Mucosa of rectum (tissue), 2 donors: Measurements from ENCODE around the gene DET1.

Experiments
- H3K27ac ChIP-seq, 2 donors: one replicate each; pipeline ENCODE4 v1.7.0; 2013; ENCODE audit warnings: inconsistent platforms in 2 of 2, low read depth in 2 of 2, low read length in 2 of 2
- H3K27me3 ChIP-seq, 2 donors: one replicate each; pipeline ENCODE4 v1.7.0; 2013; ENCODE audit warnings: low read length in 2 of 2; ENCODE audit not compliant: control insufficient read depth in 2 of 2, insufficient read depth in 2 of 2
- H3K36me3 ChIP-seq, 2 donors: one replicate each; pipeline ENCODE4 v1.7.0; 2013; ENCODE audit warnings: low read length in 2 of 2; ENCODE audit not compliant: control insufficient read depth in 2 of 2, insufficient read depth in 2 of 2
- H3K4me1 ChIP-seq, 2 donors: one replicate each; pipeline ENCODE4 v1.7.0; 2013; ENCODE audit warnings: low read length in 2 of 2, mild to moderate bottlenecking in 1 of 2; ENCODE audit not compliant: control insufficient read depth in 2 of 2, insufficient read depth in 2 of 2
- H3K4me3 ChIP-seq, 2 donors: one replicate each; pipeline ENCODE4 v1.7.0; 2013; ENCODE audit warnings: low read length in 2 of 2
- H3K9ac ChIP-seq, 2 donors: one replicate each; pipeline ENCODE4 v1.7.0; 2013; ENCODE audit warnings: low read length in 2 of 2, low read depth in 1 of 2, mild to moderate bottlenecking in 1 of 2
- H3K9me3 ChIP-seq, 2 donors: one replicate each; pipeline ENCODE4 v1.7.0; 2013; ENCODE audit warnings: low read length in 2 of 2; ENCODE audit not compliant: control insufficient read depth in 2 of 2
- donor health status: healthy.
- donor health status: Normal muscosa, but diverticular disease.

DET1 gene

GRCh38 chr15:88504445-88504844 lies 42.0 kb downstream of the DET1 start:
- no peaks in the 10 kb centered on the region for H3K4me1 ChIP-seq
- H3K36me3 ChIP-seq = peaks cover 6 to 18% of the 10 kb centered on the region in 2 donors
- no peak overlapping the region for H3K27ac ChIP-seq
- H3K9ac ChIP-seq = no peak overlapping the region
- no peaks in the 10 kb centered on the region for H3K27me3 ChIP-seq
- H3K4me3 ChIP-seq = no peak overlapping the region
- no peaks in the 10 kb centered on the region for H3K9me3 ChIP-seq

GRCh38 chr15:88498996-88499395 lies 47.5 kb downstream of the DET1 start:
- Histone ChIP-seq H3K36me3 (peaks cover 0 to 4% of the 10 kb centered on the region in 2 donors), H3K9me3 (no peaks in the 10 kb centered on the region), H3K27ac (no peak overlapping the region), H3K4me3 (no peak overlapping the region), H3K9ac (no peak overlapping the region), H3K27me3 (no peaks in the 10 kb centered on the region), H3K4me1 (no peaks in the 10 kb centered on the region)

- Histone ChIP-seq H3K36me3 (peaks cover 0 to 4% of the 10 kb centered on the region in 2 donors), H3K27ac (no peak overlapping the region), H3K9me3 (no peaks in the 10 kb centered on the region), H3K9ac (no peak overlapping the region), H3K4me3 (no peak overlapping the region), H3K27me3 (no peaks in the 10 kb centered on the region), H3K4me1 (no peaks in the 10 kb centered on the region)
Measured at GRCh38 chr15:88497109-88497765, 49.2 kb downstream of the DET1 start.

GRCh38 chr15:88493844-88494243 lies 52.6 kb downstream of the DET1 start:
- Histone ChIP-seq H3K36me3 (peaks cover 0 to 4% of the 10 kb centered on the region in 2 donors), H3K4me3 (no peak overlapping the region), H3K9ac (no peak overlapping the region), H3K4me1 (no peaks in the 10 kb centered on the region), H3K27me3 (no peaks in the 10 kb centered on the region), H3K27ac (no peak overlapping the region), H3K9me3 (no peaks in the 10 kb centered on the region)

GRCh38 chr15:88491158-88491557 lies 55.3 kb downstream of the DET1 start:
- Histone ChIP-seq H3K36me3 (no peaks in the 10 kb centered on the region), H3K4me1 (no peaks in the 10 kb centered on the region), H3K27ac (no peak overlapping the region), H3K9ac (no peak overlapping the region), H3K27me3 (no peaks in the 10 kb centered on the region), H3K9me3 (no peaks in the 10 kb centered on the region), H3K4me3 (no peak overlapping the region)

GRCh38 chr15:88490036-88490435 lies 56.4 kb downstream of the DET1 start:
- Histone ChIP-seq H3K36me3 (no peaks in the 10 kb centered on the region), H3K4me1 (no peaks in the 10 kb centered on the region), H3K27ac (no peak overlapping the region), H3K9ac (no peak overlapping the region), H3K27me3 (no peaks in the 10 kb centered on the region), H3K9me3 (no peaks in the 10 kb centered on the region), H3K4me3 (no peak overlapping the region)

- Histone ChIP-seq H3K9ac (no peak overlapping the region), H3K27ac (no peak overlapping the region), H3K4me1 (no peaks in the 10 kb centered on the region), H3K4me3 (no peak overlapping the region), H3K36me3 (no peaks in the 10 kb centered on the region), H3K9me3 (no peaks in the 10 kb centered on the region), H3K27me3 (no peaks in the 10 kb centered on the region)
Measured at GRCh38 chr15:88489321-88489720, 57.2 kb downstream of the DET1 start.

- Histone ChIP-seq H3K9ac (no peak overlapping the region), H3K27ac (no peak overlapping the region), H3K36me3 (no peaks in the 10 kb centered on the region), H3K4me3 (no peak overlapping the region), H3K9me3 (no peaks in the 10 kb centered on the region), H3K27me3 (no peaks in the 10 kb centered on the region), H3K4me1 (no peaks in the 10 kb centered on the region)
Measured at GRCh38 chr15:88487796-88488523, 58.5 kb downstream of the DET1 start.

- H3K27ac ChIP-seq = no peak overlapping the region
- no peaks in the 10 kb centered on the region for H3K9me3 ChIP-seq
- no peak overlapping the region for H3K4me3 ChIP-seq
- no peaks in the 10 kb centered on the region for H3K36me3 ChIP-seq
- H3K27me3 ChIP-seq = no peaks in the 10 kb centered on the region
- H3K4me1 ChIP-seq = no peaks in the 10 kb centered on the region
- no peak overlapping the region for H3K9ac ChIP-seq
Measured at GRCh38 chr15:88487178-88487795, 59.2 kb downstream of the DET1 start.

- H3K9me3 ChIP-seq = no peaks in the 10 kb centered on the region
- H3K4me3 ChIP-seq = no peak overlapping the region
- no peak overlapping the region for H3K27ac ChIP-seq
- H3K36me3 ChIP-seq = peaks cover 0 to 7% of the 10 kb centered on the region in 2 donors
- no peak overlapping the region for H3K9ac ChIP-seq
- no peaks in the 10 kb centered on the region for H3K4me1 ChIP-seq
- no peaks in the 10 kb centered on the region for H3K27me3 ChIP-seq
Measured at GRCh38 chr15:88484682-88485331, 61.7 kb downstream of the DET1 start.
